CD4-positive, alpha-beta memory T cell (primary cell): ENCODE measurements around the gene PPME1. TPM values are rescaled to one million over a fixed set of nuclear protein-coding genes. Genes with fewer than 3 reads are reported as not detected.

Source experiments
- CTCF ChIA-PET: fragments of 350-600 bp; sonication (Branson Sonifier 250); formaldehyde crosslinking; loops from one replicate; lab custom pipeline; 2021; ENCODE audit warnings: inconsistent platforms; ENCODE audit not compliant: partially characterized antibody; lab: Charles Lee
- POLR2A ChIA-PET: fragments of 350-600 bp; sonication (Branson Sonifier 250); formaldehyde crosslinking; loops from one replicate; lab custom pipeline; 2021; ENCODE audit not compliant: partially characterized antibody; lab: Charles Lee
- DNase-seq, 5 donors: peaks; one replicate each; pipeline versions ENCODE4 v3.0.0 to v3.0.0-alpha.2; 2020 to 2022; ENCODE audit warnings: mixed read lengths in 1 of 5
- H3K27ac ChIP-seq: one replicate; pipeline ENCODE4 v1.7.0; 2013; ENCODE audit warnings: low read depth, low read length
- H3K27me3 ChIP-seq: 2 replicates; pipeline ENCODE4 v1.7.0; 2013; ENCODE audit warnings: mild to moderate bottlenecking, low read length, moderate library complexity; ENCODE audit not compliant: insufficient read depth
- H3K36me3 ChIP-seq: 2 replicates; pipeline ENCODE4 v1.7.0; 2013; ENCODE audit warnings: mild to moderate bottlenecking, low read length, moderate library complexity; ENCODE audit not compliant: insufficient read depth
- H3K4me1 ChIP-seq: 2 replicates; pipeline ENCODE4 v1.7.0; 2013; ENCODE audit warnings: mild to moderate bottlenecking, low read length, moderate library complexity; ENCODE audit not compliant: insufficient read depth
- H3K4me3 ChIP-seq, 2 donors: one replicate each; pipeline ENCODE4 v1.7.0; 2013; ENCODE audit warnings: low read length in 2 of 2, mild to moderate bottlenecking in 1 of 2
- H3K9me3 ChIP-seq, 2 donors: one replicate each; pipeline ENCODE4 v1.7.0; 2013; ENCODE audit warnings: low read length in 2 of 2, control low read depth in 1 of 2; ENCODE audit not compliant: control insufficient read depth in 1 of 2
- H3K27ac Mint-ChIP-seq, 7 donors: one replicate each; pipeline ENCODE4 v1.8.0; 2020 to 2021; ENCODE audit warnings: mixed read lengths in 7 of 7, mild to moderate bottlenecking in 6 of 7, inconsistent platforms in 3 of 7, moderate library complexity in 3 of 7
- H3K27me3 Mint-ChIP-seq, 2 donors: one replicate each; pipeline ENCODE4 v1.8.0; 2020 to 2021; ENCODE audit warnings: mixed read lengths in 2 of 2
- H3K36me3 Mint-ChIP-seq, 2 donors: one replicate each; pipeline ENCODE4 v1.8.0; 2020 to 2021; ENCODE audit warnings: mixed read lengths in 2 of 2, inconsistent platforms in 1 of 2, mild to moderate bottlenecking in 1 of 2
- H3K4me1 Mint-ChIP-seq, 4 donors: one replicate each; pipeline ENCODE4 v1.8.0; 2020 to 2021; ENCODE audit warnings: mixed read lengths in 4 of 4, mild to moderate bottlenecking in 1 of 4
- H3K4me3 Mint-ChIP-seq, 8 donors: one replicate each; pipeline ENCODE4 v1.8.0; 2020 to 2021; ENCODE audit warnings: mixed read lengths in 8 of 8, mild to moderate bottlenecking in 7 of 8, moderate library complexity in 6 of 8, inconsistent platforms in 3 of 8
- H3K9me3 Mint-ChIP-seq, 8 donors: one replicate each; pipeline ENCODE4 v1.8.0; 2020 to 2021; ENCODE audit warnings: mixed read lengths in 8 of 8, mild to moderate bottlenecking in 5 of 8, inconsistent platforms in 3 of 8, moderate library complexity in 1 of 8
- intact Hi-C: fragments of 100-400 bp; cut with micrococcal nuclease; formaldehyde crosslinking; loops from one replicate; pipeline ENCODE4 v1.15.1; 2023
- polyA plus RNA-seq, 2 donors: library from polyadenylated mRNA; unstranded; fragments of 300-500 nt; fragmentation: Illumina TruSeq; gene quantifications; one replicate each; pipeline ENCODE4 v1.2.3, GENCODE V29; 2021
- total RNA-seq, 2 experiments: library from RNA; stranded (reverse); gene quantifications; one replicate each; pipeline ENCODE4 v1.2.3, GENCODE V29; 2021

Gene PPME1
- total and polyA plus RNA-seq, 4 experiments from 2014 or later = 17.3 to 21.9 (median 21.1) TPM

DNA sequence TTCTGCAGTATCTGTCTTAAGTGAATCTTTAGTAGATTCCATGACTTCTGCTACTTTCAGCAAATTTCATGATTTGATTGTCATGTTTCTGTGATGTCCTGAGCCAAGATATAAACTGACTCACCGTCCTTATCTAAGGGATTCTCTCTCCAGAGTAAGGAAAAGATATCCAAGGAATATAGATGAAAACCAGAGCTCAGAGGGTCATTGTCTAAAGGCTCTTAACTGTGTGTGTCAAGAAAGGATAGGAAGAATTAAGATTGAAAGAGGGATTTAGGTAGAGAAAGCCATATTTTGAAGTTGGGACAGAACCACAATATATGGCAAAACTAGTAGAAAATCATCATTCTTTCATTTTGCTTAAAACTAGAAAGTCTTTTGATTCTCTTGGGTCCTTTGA, 50.7 kb downstream of the PPME1 start:
- POLR2A ChIA-PET = interaction anchor here (1.7 kb wide), 1 partner anchor 10 kb away, joined by 4 read pairs; no protein-coding TSS in a partner anchor

GRCh38 chr11:74225565-74225964, 54.5 kb downstream of the PPME1 start:
- no peak overlapping the region for H3K4me3 Mint-ChIP-seq
- no peak overlapping the region for H3K4me3 ChIP-seq
- H3K27me3 ChIP-seq = no peaks in the 10 kb centered on the region
- H3K27me3 Mint-ChIP-seq = no peaks in the 10 kb centered on the region
- no peak overlapping the region for H3K27ac ChIP-seq
- no peak for DNase-seq
- H3K4me1 ChIP-seq = no peaks in the 10 kb centered on the region
- ChIA-PET POLR2A (no interaction called here), CTCF (no interaction called here)
- intact Hi-C loops = no loop called here
- peaks cover 0 to 5% (median 0%) of the 10 kb centered on the region in 8 donors for H3K9me3 Mint-ChIP-seq
- H3K36me3 ChIP-seq = no peaks in the 10 kb centered on the region
- H3K36me3 Mint-ChIP-seq = peaks cover 32 to 36% of the 10 kb centered on the region in 2 donors
- H3K4me1 Mint-ChIP-seq = peaks cover 0 to 3% (median 0%) of the 10 kb centered on the region in 4 donors
- no peaks in the 10 kb centered on the region for H3K9me3 ChIP-seq
- no peak overlapping the region for H3K27ac Mint-ChIP-seq

More for the DNA sequence above, 50.7 kb downstream of the PPME1 start:
- peaks cover 0 to 2% (median 0%) of the 10 kb centered on the region in 4 donors for H3K4me1 Mint-ChIP-seq
- CTCF ChIA-PET = no interaction called here
- Histone ChIP-seq H3K27me3 (no peaks in the 10 kb centered on the region), H3K9me3 (no peaks in the 10 kb centered on the region), H3K4me3 (no peak overlapping the region), H3K4me1 (no peaks in the 10 kb centered on the region), H3K27ac (no peak overlapping the region), H3K36me3 (no peaks in the 10 kb centered on the region)
- intact Hi-C loops = no loop called here
- H3K4me3 Mint-ChIP-seq = no peak overlapping the region
- H3K36me3 Mint-ChIP-seq = peaks cover 17 to 22% of the 10 kb centered on the region in 2 donors
- H3K9me3 Mint-ChIP-seq = peaks cover 0 to 5% (median 0%) of the 10 kb centered on the region in 8 donors
- no peak for DNase-seq
- peak overlapping the region in 1 of 7 donors; percentile 60 for H3K27ac Mint-ChIP-seq
- H3K27me3 Mint-ChIP-seq = no peaks in the 10 kb centered on the region

DNA sequence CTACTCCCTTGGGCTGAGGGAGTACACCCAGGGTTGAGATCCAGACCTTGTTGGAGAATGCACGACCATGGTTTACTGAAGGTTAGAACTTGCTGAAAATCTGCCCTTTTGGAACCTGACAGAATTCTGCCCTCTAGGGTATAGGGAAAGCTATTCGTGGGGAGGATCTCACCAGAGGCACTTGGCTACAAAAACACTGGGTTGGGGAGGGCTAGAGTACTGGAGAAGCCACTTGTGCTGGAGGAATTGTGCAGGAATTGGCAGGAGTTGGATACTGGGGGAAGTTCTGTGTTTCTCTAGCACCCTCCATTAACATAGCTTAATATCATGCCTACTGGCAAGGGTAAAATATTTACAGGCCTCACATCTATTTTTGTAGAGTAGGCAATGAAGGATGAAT, 55.8 kb downstream of the PPME1 start:
- no peak for DNase-seq
- Mint-ChIP-seq H3K9me3 (peaks cover 0 to 3% (median 0%) of the 10 kb centered on the region in 8 donors), H3K4me3 (peak overlapping the region in 1 of 8 donors; percentile 49), H3K4me1 (peaks cover 5 to 10% (median 9%) of the 10 kb centered on the region in 4 donors), H3K27me3 (no peaks in the 10 kb centered on the region), H3K27ac (peak overlapping the region in 1 of 7 donors; percentile 14), H3K36me3 (peaks cover 35 to 36% of the 10 kb centered on the region in 2 donors)
- Histone ChIP-seq H3K27me3 (no peaks in the 10 kb centered on the region), H3K36me3 (no peaks in the 10 kb centered on the region), H3K9me3 (no peaks in the 10 kb centered on the region), H3K4me1 (peaks cover 11% of the 10 kb centered on the region), H3K4me3 (no peak overlapping the region), H3K27ac (no peak overlapping the region)
- CTCF ChIA-PET = no interaction called here
- POLR2A ChIA-PET = no interaction called here
- intact Hi-C loops = no loop called here

DNA sequence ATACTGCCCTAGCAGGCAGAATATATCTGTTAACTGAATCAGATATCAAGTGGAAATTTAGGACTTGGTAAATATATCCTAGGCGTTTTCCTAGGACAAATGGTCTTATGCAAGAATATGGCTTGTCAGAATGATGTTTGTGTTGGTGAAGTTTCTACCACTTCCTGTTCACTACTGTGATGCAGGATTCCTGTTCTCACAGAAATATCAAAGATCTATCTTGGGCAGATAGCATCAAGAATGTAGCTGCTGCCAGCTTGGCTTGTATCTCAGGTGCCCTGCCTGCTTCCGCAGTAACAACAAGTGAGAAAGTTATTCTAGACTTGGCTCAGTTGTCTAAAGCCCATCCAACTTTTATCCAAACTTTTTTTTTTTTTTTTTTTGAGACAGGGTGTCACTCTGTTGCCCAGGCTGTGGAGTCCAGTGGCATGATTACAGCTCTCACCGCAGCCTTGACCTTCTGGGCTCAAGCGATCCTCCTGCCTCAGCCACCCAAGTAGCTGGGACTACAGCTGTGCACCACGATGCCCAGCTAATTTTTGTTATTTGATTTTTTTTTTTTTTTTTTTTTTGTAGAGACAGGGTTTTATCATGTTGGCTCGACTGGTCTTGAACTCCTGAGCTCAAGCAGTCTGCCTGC, 61.3 kb downstream of the PPME1 start:
- peak overlapping the region in 7 of 8 donors; percentile 0 to 64 (median 21) for H3K4me3 Mint-ChIP-seq
- Histone ChIP-seq H3K4me1 (peaks cover 32% of the 10 kb centered on the region), H3K36me3 (peaks cover 7% of the 10 kb centered on the region), H3K27me3 (no peaks in the 10 kb centered on the region), H3K4me3 (peak overlapping the region in 1 of 2 donors; percentile 16), H3K9me3 (no peaks in the 10 kb centered on the region), H3K27ac (peak overlapping the region; percentile 29)
- no peaks in the 10 kb centered on the region for H3K9me3 Mint-ChIP-seq
- ChIA-PET CTCF (interaction anchor here (0.7 to 1.5 kb wide), 5 partner anchors 13 to 185 kb away, joined by 3 to 10 read pairs (median 3); no protein-coding TSS in a partner anchor), POLR2A (interaction anchor here (0.6 to 2.8 kb wide), 8 partner anchors 8 to 870 kb away, joined by 3 to 18 read pairs (median 4); partner anchors contain the start of genes C2CD3 and PPME1)
- peak overlapping the region in 6 of 7 donors; percentile 27 to 96 (median 90) for H3K27ac Mint-ChIP-seq
- H3K27me3 Mint-ChIP-seq = no peaks in the 10 kb centered on the region
- H3K4me1 Mint-ChIP-seq = peaks cover 13 to 24% (median 17%) of the 10 kb centered on the region in 4 donors
- H3K36me3 Mint-ChIP-seq = peaks cover 20 to 24% of the 10 kb centered on the region in 2 donors
- DNase-seq = peak; percentile 46 to 68 (median 52)
- intact Hi-C loops = loop anchor here (1.0 to 2.0 kb wide), 2 partner anchors 23 to 62 kb away; partner anchors contain the start of genes C2CD3 and PPME1

DNA sequence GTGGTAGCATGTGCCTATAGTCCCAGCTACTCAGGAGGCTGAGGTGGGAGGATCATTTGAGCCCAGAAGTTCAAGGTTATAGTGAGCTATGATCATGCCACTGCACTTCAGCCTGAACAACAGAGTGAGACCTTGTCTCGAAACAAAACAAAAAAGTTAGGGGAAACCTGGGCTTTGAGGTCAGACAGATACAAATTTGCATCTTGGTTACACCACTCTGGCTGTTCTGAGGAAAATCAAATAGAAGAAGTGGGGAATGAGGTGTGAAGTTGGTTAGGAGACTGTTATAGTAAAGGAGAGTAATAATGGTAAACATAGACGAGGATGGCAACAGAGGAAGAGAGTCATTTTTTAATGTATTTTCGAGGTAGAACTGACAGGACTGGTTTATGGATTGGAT, 62.6 kb downstream of the PPME1 start:
- DNase-seq = no peak
- Histone ChIP-seq H3K36me3 (peaks cover 7% of the 10 kb centered on the region), H3K27ac (peak overlapping the region; percentile 35), H3K4me3 (no peak overlapping the region), H3K9me3 (no peaks in the 10 kb centered on the region), H3K27me3 (no peaks in the 10 kb centered on the region), H3K4me1 (peaks cover 32% of the 10 kb centered on the region)
- ChIA-PET POLR2A (no interaction called here), CTCF (no interaction called here)
- Mint-ChIP-seq H3K9me3 (no peaks in the 10 kb centered on the region), H3K27ac (no peak overlapping the region), H3K4me3 (no peak overlapping the region), H3K36me3 (peaks cover 21 to 29% of the 10 kb centered on the region in 2 donors), H3K27me3 (no peaks in the 10 kb centered on the region), H3K4me1 (peaks cover 13 to 24% (median 17%) of the 10 kb centered on the region in 4 donors)
- intact Hi-C loops = loop anchor here (2.0 kb wide), 1 partner anchor 63 kb away; the partner anchor contains the start of genes C2CD3 and PPME1

- no peak overlapping the region for H3K4me3 Mint-ChIP-seq
- Histone ChIP-seq H3K4me1 (peaks cover 32% of the 10 kb centered on the region), H3K36me3 (peaks cover 9% of the 10 kb centered on the region), H3K27ac (no peak overlapping the region), H3K27me3 (no peaks in the 10 kb centered on the region), H3K9me3 (no peaks in the 10 kb centered on the region), H3K4me3 (no peak overlapping the region)
- H3K36me3 Mint-ChIP-seq = peaks cover 28 to 32% of the 10 kb centered on the region in 2 donors
- POLR2A ChIA-PET = no interaction called here
- CTCF ChIA-PET = no interaction called here
- no peaks in the 10 kb centered on the region for H3K27me3 Mint-ChIP-seq
- peaks cover 13 to 24% (median 16%) of the 10 kb centered on the region in 4 donors for H3K4me1 Mint-ChIP-seq
- intact Hi-C loops = no loop called here
- H3K9me3 Mint-ChIP-seq = no peaks in the 10 kb centered on the region
- H3K27ac Mint-ChIP-seq = no peak overlapping the region
- no peak for DNase-seq
Measured at GRCh38 chr11:74235121-74235520, 64.0 kb downstream of the PPME1 start.

GRCh38 chr11:74237541-74237940, 66.5 kb downstream of the PPME1 start:
- no peak overlapping the region for H3K27ac Mint-ChIP-seq
- Histone ChIP-seq H3K27me3 (no peaks in the 10 kb centered on the region), H3K27ac (no peak overlapping the region), H3K9me3 (no peaks in the 10 kb centered on the region), H3K4me3 (no peak overlapping the region), H3K36me3 (peaks cover 14% of the 10 kb centered on the region), H3K4me1 (peaks cover 15% of the 10 kb centered on the region)
- ChIA-PET CTCF (interaction anchor here (1.1 kb wide), 1 partner anchor 18 kb away, joined by 6 read pairs; no protein-coding TSS in a partner anchor), POLR2A (no interaction called here)
- intact Hi-C loops = no loop called here
- H3K9me3 Mint-ChIP-seq = no peaks in the 10 kb centered on the region
- peaks cover 0 to 8% (median 5%) of the 10 kb centered on the region in 4 donors for H3K4me1 Mint-ChIP-seq
- no peaks in the 10 kb centered on the region for H3K27me3 Mint-ChIP-seq
- no peak overlapping the region for H3K4me3 Mint-ChIP-seq
- peaks cover 38 to 39% of the 10 kb centered on the region in 2 donors for H3K36me3 Mint-ChIP-seq
- no peak for DNase-seq
